KBM-7 (cell line): Measurements from ENCODE around the gene GEMIN7.

Experiments
- DNase-seq: peaks from one replicate; pipeline ENCODE4 v3.0.0-alpha.2; 2015
- in situ Hi-C: fragments of 300-500 bp; cut with MboI; formaldehyde crosslinking; loops from 2 replicates; pipeline ENCODE4 v1.14.3; 2020; ENCODE audit warnings: low sequenced_read_pairs, low pct_unique_long_range_greater_than_20kb, mixed read lengths

GEMIN7 gene

DNA sequence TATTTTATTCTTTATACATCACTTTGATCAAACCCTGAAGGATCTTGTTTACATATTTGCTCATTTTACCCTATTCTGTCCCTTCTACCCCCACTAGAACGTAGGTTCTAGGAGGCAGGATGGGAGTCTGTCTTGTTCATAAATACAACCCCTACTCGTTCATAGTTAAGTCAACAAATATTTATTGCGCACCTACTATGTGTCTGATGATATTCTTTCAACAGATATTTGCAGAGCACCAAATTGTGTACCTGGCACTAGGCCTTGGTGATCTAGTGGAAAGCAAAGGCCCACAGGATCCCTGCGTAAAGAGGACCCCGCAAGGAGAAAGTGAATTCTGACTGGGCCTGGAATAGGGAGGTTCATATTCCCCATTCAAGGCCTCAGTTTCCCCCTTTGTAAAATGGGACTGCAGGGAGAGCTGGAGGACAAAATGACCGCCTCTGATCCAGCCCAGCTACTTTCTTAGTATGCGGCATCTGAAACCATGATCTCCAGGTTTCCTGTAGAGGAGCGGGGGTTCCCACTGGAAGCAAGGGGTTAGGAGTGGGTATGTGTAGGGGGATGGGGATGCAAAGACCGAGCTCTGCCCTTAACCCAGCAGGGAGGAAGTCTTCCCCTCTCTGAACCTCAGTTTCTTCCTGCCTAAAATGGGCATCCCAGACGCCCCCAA is 534 bp upstream of the GEMIN7 start:
- DNase-seq: no peak
- in situ Hi-C loops: no loop called here

DNA sequence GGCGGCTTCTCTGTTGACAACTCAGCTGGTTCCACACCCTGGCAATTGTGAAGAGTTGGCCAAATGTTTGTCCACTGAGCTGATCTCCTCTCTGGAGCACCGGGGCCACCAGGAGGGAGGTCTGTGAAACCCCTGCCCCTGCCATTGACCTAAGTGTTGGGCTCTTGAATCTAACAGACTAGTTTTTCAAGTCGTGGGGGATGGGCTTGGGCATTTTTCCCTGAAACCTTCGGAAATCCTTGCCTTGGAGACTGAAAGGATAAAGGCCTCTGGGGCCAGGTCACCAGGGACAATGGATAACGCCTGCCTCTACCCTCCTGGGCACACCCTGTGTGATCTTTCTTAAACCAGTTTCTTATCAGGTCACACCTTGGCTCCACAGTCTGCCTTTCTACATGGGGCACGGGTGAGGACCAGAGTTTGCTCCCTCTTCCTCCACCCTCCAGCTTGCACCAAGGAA is 881 bp downstream of the GEMIN7 start:
- in situ Hi-C loops: no loop called here
- DNase-seq: no peak

DNA sequence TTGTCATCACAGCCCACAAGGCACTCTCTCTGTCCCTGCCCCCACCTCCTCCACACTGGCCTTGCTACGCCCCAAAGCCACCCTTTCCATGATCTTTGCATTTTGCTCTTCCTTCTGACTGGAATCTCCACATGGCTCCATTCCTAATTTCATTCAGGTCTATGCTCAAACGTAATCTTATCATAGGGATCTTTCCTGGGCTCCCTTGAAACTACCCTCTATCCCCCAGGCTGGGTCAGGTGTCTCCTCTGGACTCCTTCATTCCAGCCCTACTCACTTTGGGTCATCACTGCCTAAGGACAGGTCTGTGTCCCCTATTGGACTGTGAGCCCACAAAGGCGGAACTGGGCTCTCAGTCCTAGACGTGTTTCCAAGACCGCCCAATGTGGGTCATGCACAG is 3.1 kb downstream of the GEMIN7 start:
- in situ Hi-C loops: no loop called here
- DNase-seq: no peak

DNA sequence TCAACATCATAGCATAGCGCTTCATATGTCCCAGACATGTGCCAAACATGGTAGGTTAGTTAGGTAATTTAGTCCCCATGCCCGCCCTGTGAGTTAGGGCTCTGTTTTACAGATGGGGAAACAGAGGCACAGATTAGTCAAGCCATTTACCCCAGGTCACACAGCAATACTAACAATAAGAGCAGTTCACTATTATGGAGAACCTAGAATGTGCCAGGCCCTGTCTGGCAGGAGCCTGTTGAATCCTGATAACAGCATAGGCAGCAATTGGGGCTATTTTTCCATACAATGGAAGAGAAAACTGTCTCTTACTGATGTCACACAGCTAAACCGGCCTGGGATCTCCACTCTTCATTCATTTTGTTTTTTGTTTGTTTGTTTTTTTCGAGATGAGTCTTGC is 7.4 kb downstream of the GEMIN7 start:
- DNase-seq: no peak

DNA sequence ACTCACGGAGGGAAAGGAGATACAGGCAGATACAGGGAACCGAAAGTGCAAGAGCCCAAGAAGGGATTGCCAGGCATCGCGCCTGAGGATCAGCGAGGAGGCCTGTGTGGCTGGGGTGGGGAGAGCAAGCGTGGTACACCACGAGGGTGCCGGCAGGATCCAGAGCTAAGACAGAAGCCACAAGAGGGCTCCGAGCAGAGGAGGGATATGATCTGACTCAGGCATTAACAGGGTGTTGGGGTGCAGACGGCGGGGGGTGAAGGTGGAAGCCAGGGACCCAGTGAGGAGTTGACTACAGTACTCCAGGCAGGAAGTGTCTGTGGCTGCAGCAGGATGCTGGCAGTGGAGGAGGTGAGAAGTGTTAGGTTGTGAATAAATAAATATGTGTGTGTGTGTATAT is 8.5 kb downstream of the GEMIN7 start:
- DNase-seq: peak; percentile 34
- in situ Hi-C loops: no loop called here

More for the DNA sequence above, 7.4 kb downstream of the GEMIN7 start:
- in situ Hi-C loops: no loop called here

DNA sequence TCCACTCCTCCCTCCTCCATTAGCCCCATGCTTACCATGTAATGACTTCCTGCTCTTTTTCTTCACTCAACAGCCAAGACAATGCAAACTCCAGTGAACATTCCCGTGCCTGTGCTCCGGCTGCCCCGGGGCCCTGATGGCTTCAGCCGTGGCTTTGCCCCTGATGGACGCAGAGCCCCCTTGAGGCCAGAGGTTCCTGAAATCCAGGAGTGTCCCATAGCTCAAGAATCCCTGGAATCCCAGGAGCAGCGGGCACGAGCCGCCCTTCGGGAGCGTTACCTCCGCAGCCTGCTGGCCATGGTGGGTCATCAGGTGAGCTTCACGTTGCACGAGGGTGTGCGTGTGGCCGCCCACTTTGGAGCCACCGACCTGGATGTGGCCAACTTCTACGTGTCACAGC is 11.0 kb downstream of the GEMIN7 start:
- no peak for DNase-seq
- in situ Hi-C loops: no loop called here

DNA sequence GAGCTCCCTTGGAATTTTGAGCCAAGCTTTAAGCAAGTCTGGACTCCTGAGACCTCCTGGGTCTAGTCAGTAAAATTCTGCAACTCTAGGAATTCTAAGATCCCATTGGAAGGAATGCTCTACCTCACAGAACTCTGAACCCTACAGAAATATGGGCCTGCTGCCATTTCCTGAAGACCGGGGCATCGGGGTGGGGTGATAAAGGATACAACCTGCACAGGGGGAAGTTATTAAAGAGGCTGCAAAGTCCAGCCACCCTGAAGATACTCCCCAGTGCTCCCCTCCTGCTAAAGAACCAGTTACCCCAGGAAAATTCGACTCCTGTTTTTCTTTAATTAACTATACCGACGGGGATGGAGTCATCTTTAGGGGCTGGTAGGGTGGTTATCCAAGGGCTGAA is 11.5 kb downstream of the GEMIN7 start:
- in situ Hi-C loops: no loop called here
- DNase-seq: no peak

DNA sequence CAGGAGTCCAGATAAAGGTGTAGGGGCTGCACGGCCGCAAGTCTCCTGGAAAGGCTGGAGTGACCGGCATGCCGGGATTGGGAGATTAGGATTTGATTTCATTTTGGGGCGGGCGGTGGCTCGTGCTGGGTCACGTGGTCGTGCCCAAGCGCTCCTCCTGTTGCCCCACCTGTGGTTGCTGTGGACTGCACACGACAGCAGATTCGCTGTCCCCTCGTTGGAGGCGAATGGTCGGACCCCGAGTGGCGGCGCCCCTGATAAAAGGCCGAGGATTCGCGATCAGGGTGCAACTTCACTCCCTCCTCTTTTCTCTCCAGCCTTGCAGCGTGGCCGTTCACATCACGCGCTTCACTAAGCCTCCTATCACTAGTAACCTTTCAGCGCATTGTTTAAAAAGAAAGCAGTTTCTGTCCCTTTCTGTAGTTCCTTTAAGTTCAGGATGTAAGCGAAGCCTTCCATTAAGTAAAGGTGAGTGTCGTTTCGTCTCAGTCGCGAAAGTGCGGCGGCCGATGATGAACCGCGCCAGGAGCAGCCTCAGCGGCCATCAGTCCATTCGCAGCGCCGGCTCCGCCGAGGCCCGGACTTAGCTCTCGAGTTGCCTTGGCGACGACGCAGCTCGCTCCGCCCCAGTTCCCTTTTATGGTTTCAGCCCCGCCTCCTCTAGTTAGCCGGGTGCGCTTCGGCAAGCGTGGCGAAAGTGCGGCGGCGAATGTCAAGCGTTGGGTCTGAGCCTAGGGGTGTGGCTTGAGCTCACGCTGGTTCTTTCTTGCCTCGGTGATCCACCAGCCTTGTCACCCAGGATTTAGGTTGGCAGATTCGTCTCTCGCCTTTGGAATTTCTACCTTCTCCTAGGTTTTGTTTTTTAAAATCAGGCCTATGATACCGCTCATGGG is 12.2 kb downstream of the GEMIN7 start:
- in situ Hi-C loops: no loop called here
- peak; percentile 98 for DNase-seq

DNA sequence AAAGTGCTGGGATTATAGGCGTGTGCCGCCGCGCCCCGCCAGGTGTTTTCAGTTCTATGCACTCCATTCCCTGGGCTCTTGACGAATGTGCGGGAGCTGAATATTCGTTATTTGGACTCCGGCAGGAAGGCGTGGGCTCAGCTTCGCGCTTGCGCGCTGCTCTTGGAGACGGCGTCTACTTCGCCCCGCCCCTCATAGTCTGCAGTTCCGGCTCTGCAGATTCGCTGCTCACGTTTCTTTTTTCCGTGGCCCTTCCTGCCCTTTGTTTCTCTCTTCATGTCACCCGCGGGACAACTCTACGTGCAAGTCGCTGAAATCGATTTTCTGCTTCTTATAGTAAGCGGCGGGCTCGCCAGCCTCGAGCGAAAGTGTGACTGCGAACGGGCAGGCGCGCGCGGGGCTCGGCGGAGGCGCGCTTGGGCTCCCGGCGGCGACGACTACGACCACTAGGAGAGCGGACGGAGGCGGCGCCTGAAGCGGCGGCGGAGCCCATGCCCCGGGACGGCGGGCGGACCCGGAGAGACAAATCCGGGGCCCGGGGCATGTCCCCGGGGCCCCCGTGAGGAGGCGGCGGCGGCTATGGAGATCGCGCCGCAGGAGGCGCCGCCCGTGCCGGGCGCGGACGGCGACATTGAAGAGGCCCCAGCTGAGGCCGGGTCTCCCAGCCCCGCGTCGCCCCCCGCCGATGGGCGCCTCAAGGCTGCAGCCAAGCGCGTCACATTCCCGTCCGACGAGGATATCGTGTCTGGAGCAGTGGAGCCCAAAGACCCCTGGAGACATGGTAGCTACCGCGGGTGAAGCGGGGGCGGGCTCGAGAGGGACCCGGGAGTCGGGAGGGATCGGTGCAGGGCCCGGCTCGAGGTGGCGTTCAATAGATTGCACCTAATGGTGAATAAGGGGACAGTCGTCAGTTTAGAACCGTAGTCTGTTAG is 14.0 kb downstream of the GEMIN7 start, which contains the start of gene PPP1R37:
PPP1R37 (plus strand) TSS at position 433 of the 932 bp plus-strand sequence; CDS start at position 580, 147 bp downstream.
- in situ Hi-C loops: no loop called here
- DNase-seq: peak; percentile 94

DNA sequence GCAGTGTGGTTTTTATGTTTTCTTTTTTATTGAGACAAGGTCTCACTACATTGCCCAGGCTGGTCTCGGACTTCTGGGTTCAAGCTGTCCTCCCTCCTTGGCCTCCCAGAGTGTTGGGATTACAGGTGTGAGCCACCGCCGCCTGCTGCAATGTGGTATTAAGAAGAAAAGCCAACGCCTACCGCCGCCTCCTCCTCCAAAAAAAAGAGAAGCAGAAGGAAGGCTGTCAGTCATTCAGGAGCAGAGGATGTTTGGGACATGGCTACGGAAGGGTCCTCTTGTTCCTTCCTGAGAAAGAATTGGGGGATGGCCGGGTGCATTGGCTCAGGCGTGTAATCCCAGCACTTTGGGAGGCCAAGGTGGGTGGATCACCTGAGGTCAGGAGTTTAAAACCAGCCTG is 15.1 kb downstream of the GEMIN7 start:
- DNase-seq: no peak
- in situ Hi-C loops: no loop called here

DNA sequence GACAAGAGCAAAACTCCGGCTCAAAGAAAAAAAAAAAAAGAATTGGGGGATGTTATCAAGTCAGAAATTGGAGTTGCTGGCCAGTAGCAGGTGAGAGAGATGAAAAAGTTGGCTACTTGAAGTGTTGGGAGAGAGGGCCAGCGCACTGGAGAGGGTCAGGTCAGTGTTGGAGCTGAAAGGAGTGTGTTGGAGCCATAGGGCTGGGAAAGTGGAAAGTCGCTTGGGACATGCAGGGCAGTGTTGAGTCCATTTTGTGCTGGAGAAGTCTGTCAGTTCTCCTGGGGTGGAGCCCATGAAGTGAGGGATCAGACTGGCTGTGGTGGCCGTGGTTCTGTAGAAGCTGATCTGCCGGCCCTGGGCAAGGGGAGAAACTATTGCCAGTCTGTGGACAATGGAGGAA is 15.6 kb downstream of the GEMIN7 start:
- DNase-seq: no peak
- in situ Hi-C loops: no loop called here

DNA sequence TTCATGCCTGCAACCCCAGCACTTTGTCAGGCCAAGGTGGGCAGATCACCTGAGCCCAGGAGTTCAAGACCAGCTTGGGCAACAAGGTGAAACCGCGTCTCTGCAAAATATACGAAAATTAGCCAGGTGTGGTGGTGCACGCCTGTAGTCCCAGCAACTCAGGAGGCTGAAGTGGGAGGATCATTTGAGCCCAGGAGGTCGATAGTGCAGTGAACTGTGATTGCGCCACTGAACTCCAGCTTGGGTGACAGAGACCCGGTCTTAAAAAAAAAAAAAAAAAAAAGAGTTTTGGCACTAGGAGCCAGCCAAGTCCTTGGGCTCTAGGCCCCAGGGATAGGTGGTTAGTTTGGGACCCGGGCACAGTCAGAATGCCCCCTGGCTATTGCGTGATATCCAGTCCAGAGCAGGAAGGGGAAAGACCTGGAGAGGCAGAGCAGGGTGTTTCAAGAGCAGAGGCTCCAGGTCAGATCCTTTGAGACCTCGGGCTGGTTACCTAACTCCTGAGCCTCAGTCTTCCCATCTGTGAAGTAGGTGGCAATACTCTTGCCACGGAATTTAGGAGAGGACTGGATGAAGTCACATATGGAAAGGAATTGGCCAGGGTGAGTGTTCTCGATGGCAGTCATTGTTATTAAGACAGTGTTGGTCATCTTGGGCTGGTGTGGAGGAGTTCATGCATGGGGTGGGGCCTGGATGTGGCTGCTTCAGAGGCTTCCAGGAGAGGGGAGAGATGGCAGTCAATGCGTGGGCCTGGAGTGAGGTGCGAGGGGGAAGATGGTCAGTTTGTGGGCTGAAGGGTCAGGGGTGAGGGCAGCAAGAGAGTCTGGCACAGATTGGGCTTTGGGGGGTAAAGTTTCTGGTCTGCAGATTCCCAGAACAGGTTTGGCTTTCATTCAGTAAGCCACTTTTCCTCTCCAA is 16.7 kb downstream of the GEMIN7 start:
- DNase-seq: no peak
- in situ Hi-C loops: no loop called here

DNA sequence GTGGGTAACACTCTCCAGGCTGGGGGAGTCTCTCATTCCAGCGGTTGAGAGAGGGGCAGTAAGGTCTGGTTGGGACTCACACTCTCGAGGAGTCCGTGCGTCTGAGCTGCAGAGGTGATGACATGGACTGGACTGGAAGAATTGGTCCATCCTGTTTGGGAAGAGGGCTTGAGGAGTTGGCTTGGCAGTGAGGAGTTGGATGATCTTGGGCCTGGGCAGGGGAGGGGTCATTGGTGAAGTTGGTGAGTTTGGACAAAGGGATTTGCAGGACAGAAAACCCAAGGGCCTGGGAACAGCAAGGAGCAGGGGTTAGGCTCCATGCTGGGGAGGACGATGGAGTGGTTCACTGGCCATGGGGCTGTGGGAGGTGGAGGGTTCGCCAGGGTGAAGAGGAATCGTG is 17.6 kb downstream of the GEMIN7 start:
- no peak for DNase-seq
- in situ Hi-C loops: no loop called here

DNA sequence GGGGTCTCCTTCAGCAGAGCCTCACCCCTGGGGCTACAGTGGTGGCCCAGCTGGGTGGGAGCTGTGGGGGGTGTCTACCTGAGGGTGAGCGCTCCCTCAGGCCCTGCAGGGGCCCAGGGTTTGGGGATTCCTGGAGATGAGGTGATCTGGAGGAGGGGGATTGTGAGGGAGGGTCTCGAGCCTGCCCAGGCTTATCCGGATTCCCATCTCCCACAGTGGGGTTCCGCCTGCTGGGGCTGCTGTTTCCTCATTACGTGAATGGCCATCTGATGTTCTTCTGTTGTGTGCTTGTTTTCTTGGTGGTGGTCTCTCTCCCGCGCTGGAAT is 18.4 kb downstream of the GEMIN7 start:
- in situ Hi-C loops: no loop called here
- DNase-seq: no peak

DNA sequence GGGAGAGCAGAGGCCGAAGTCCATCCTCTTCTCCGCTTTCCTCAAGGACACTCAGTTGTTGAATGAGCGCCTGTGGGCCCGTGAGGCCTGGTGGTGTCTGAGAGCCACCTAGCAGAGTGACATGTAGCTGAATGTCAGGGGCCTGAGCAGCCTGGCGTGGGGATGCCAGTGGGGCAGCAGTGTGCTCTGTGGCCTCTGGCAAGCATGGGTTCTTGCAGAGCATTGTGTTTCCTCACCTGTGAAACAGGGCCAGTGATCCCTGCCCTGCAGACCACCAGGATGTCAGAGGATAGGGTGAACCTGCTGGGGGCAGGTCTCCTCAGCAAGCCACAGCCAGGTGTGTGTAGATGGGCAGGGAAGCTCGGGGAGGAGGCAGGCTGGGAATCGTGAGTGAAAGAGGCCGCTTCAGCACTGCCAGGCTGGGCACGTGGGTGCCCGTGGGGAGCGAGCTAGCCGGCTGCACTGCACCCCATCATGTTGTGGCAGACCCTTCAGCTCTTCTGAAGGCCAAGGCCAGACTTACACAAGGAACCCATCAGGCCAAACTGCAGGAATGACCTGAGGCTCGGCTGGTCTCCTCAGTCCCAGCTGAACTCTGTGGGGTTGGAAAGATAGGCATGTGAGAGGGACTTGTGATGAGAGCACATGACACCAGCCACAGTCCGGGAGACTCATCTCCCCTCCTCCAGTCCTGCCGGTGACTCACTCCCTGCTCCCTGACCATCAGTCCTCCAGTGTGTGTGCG is 18.9 kb downstream of the GEMIN7 start:
- in situ Hi-C loops: no loop called here
- DNase-seq: no peak

DNA sequence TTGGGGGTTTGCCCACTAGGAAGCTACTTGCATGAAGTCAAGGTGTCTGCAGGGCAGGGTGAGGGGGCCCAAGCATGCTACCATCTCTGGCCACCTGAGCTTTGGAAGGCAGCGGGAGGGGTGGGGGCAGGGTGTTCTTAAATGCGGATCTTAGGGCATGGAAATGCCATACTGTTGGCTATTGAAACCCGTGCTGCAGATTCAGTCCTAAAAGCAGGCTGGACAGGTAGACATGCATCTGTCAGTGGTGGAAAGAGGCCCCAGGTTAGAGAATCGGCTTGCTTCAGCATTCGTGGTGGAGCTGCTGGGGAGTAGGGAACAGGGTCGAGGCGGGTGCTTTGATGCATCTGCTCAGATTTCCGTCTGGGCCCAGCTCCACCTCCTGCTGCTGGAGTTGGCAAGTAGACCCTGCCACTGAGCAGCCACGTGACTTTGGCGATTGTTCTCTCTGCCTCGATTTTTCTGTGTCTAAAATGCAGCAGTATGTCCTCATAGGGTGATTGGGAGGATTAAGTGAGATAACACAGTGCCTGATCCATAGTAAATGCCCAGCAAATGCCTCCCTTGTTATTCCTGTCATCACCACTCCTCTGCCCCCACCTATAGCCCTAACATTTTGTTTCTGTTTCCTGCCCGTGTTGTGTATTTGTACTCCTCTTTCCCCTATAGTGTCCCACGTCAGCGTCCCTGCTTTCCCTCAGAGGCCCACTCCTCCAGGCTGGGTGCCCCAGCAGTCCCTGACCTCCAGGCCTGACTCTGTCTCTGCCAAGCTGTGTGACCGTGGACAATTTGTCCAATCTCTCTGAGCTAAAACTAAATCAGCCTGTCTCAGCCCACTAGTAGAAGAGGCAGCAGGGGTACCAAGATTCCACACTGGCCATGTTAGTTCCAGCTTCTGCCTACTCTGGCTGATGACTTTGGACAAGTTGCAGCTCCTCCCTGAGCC is 19.7 kb downstream of the GEMIN7 start:
- in situ Hi-C loops: no loop called here
- no peak for DNase-seq
